Caco-2 (cell line): ENCODE data around the gene ATAD5. TPM values are rescaled to one million over a fixed set of nuclear protein-coding genes. Genes with fewer than 3 reads are reported as not detected.
A peak's percentile ranks its signal among the peaks of the same experiment; 100 is the strongest.

Source experiments
- BruUV-seq: library from RNA; stranded (reverse); fragments of 400-500 nt; replicated peaks from 2 replicates; lab custom pipeline; 2021; lab: Mats Ljungman, UMichigan
- CTCF ChIA-PET: fragments of 300-600 bp; sonication (Branson Sonifier 250); formaldehyde crosslinking; loops from one replicate; lab custom pipeline; 2022; ENCODE audit warnings: antibody characterized with exemption; lab: Charles Lee
- POLR2A ChIA-PET: fragments of 300-600 bp; sonication (Branson Sonifier 250); formaldehyde crosslinking; loops from one replicate; lab custom pipeline; 2022; ENCODE audit warnings: antibody characterized with exemption; lab: Charles Lee
- DNase-seq, 2 experiments: peaks; one replicate each; pipeline versions ENCODE4 v3.0.0 to v3.0.0-alpha.2; 2020 to 2022
- H3K27me3 ChIP-seq: replicated peaks from 2 replicates; pipeline ENCODE4 v1.6.0; 2011; ENCODE audit warnings: low read length; ENCODE audit not compliant: control insufficient read depth, insufficient read depth
- H3K36me3 ChIP-seq: 2 replicates; pipeline ENCODE4 v1.5.1; 2011; ENCODE audit warnings: low read length; ENCODE audit not compliant: control insufficient read depth, insufficient read depth
- H3K4me1 ChIP-seq: fragments of 250-450 bp; sonication (Bioruptor Pico); 2 replicates; pipeline ENCODE4 v1.5.1; 2020; ENCODE audit warnings: mild to moderate bottlenecking
- H3K4me3 ChIP-seq: 2 replicates; pipeline ENCODE4 v1.5.1; 2011; ENCODE audit warnings: low read depth, mild to moderate bottlenecking, control low read depth, low read length
- H3K9me3 ChIP-seq: fragments of 250-450 bp; sonication (Bioruptor Pico); 2 replicates; pipeline ENCODE4 v1.5.1; 2020; ENCODE audit warnings: mild to moderate bottlenecking, moderate library complexity
- H3K27ac Mint-ChIP-seq: one replicate; pipeline ENCODE4 v1.8.0; 2022; ENCODE audit warnings: mixed read lengths; ENCODE audit not compliant: unreplicated experiment
- H3K27me3 Mint-ChIP-seq: one replicate; pipeline ENCODE4 v1.8.0; 2022; ENCODE audit warnings: mixed read lengths; ENCODE audit not compliant: insufficient read depth, unreplicated experiment
- H3K36me3 Mint-ChIP-seq: one replicate; pipeline ENCODE4 v1.8.0; 2022; ENCODE audit warnings: mild to moderate bottlenecking, mixed read lengths; ENCODE audit not compliant: insufficient read depth, unreplicated experiment
- H3K4me1 Mint-ChIP-seq: one replicate; pipeline ENCODE4 v1.8.0; 2022; ENCODE audit warnings: low read depth, mixed read lengths; ENCODE audit not compliant: unreplicated experiment
- H3K4me3 Mint-ChIP-seq: one replicate; pipeline ENCODE4 v1.8.0; 2022; ENCODE audit warnings: mild to moderate bottlenecking, moderate library complexity, mixed read lengths; ENCODE audit not compliant: unreplicated experiment
- H3K9me3 Mint-ChIP-seq: one replicate; pipeline ENCODE4 v1.8.0; 2022; ENCODE audit warnings: mixed read lengths; ENCODE audit not compliant: unreplicated experiment
- intact Hi-C: fragments of 100-400 bp; cut with micrococcal nuclease; formaldehyde crosslinking; loops from one replicate; pipeline ENCODE4 v1.10.0; 2022; ENCODE audit not compliant: unreplicated experiment
- total RNA-seq: library from RNA; stranded (reverse); gene quantifications from 2 replicates; pipeline ENCODE4 v1.2.3, GENCODE V29; 2022
- TF ChIP-seq, protein P1 (sequence below), 2 experiments: fragments of 200-600 bp in 1 of 2; IDR thresholded peaks; 1 replicate in 1 of 2; 2 replicates in 1 of 2; pipeline versions ENCODE4 v1.5.1 to v1.8.0; 2011 to 2022; ENCODE audit warnings: antibody characterized with exemption in 1 of 2, control low read depth in 1 of 2, inconsistent platforms in 1 of 2, low read depth in 1 of 2, low read length in 1 of 2, mild to moderate bottlenecking in 1 of 2, moderate library complexity in 1 of 2; ENCODE audit not compliant: insufficient read depth in 1 of 2, severe bottlenecking in 1 of 2, unreplicated experiment in 1 of 2

The ATAD5 gene
- total RNA-seq, 1 experiment from 2014 or later, result 21.8 TPM

DNA sequence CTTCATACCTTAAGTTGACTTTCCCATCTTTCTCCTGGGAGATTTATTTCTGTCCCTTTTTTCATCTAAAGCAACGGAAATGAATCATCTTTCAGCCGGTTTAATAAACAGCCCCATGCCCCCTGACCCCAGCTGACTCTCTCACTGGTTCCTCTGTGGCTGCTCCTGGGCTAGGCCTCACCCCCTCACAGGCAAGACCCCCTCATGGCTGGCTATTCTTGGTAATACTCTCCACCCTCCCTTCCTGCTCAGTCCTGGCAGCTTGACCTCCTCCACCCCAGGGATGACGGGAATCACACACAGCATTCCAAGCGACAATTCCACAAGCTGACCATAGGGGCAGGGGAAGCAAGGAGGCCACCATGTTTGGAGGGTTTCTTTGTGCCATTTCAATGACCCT, 88.5 kb downstream of the ATAD5 start:
- Mint-ChIP-seq H3K27ac (no peak overlapping the region), H3K27me3 (peaks cover 14% of the 10 kb centered on the region), H3K4me3 (no peak overlapping the region), H3K9me3 (no peaks in the 10 kb centered on the region), H3K36me3 (peaks cover 6% of the 10 kb centered on the region), H3K4me1 (peaks cover 29% of the 10 kb centered on the region)
- no peaks in the 10 kb centered on the region; the same call in none of the 2 replicates for H3K27me3 ChIP-seq
- TF ChIP-seq, protein P1, sequence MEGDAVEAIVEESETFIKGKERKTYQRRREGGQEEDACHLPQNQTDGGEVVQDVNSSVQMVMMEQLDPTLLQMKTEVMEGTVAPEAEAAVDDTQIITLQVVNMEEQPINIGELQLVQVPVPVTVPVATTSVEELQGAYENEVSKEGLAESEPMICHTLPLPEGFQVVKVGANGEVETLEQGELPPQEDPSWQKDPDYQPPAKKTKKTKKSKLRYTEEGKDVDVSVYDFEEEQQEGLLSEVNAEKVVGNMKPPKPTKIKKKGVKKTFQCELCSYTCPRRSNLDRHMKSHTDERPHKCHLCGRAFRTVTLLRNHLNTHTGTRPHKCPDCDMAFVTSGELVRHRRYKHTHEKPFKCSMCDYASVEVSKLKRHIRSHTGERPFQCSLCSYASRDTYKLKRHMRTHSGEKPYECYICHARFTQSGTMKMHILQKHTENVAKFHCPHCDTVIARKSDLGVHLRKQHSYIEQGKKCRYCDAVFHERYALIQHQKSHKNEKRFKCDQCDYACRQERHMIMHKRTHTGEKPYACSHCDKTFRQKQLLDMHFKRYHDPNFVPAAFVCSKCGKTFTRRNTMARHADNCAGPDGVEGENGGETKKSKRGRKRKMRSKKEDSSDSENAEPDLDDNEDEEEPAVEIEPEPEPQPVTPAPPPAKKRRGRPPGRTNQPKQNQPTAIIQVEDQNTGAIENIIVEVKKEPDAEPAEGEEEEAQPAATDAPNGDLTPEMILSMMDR (IDR thresholded peaks at IDR 0.05; ENCODE audit: insufficient read depth in 1 of 2, low read depth in 1 of 2, low read length in 1 of 2, severe bottlenecking in 1 of 2, unreplicated experiment in 1 of 2), result no peak
- intact Hi-C loops, result loop anchor here (10.0 kb wide), 1 partner anchor 85 kb away; no protein-coding TSS in a partner anchor
- H3K36me3 ChIP-seq, result no peaks in the 10 kb centered on the region
- no peak for DNase-seq
- ChIA-PET CTCF (no interaction called here), POLR2A (no interaction called here)
- no peaks in the 10 kb centered on the region for H3K9me3 ChIP-seq
- H3K4me1 ChIP-seq, result no peaks in the 10 kb centered on the region
- no peak overlapping the region for H3K4me3 ChIP-seq
- BruUV-seq, result no TSS peak

DNA sequence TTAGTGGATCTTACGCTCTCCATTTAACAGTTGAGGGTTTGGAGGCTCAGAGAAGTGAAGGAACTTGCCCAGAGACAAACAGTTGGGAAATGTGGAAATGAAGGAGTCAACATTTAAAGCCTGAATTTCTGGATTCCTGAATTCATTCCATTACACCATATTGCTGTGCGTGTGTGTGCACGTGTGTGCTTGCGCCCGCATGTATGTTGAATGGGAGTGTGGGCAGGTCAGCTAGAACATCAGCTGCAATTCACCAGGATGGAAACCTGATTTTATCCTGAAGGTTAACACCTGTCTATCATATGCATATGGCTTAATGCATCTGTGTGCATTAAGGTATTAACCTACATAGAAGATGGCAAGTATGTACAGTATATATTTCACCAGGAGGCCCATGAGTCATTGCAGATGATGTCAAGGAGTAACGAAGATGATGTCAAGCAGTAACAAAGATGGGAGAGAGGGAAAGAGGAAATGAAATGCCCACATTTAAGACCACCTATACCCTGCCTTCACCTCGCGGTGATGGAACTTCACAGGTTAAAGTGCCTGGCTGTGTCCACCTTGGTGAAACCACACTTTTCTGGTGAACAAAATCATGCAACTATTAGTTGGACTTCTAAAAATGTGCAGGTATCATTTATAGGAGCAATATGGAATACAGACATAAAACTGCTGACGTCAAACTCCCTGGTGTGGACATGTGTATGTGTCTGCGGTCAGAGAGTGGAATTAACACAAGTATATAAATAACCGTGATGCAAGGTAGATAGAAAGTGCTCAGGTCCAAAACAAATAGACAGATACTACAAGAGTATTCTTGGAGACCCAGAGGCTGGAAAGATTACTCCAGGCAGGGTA, 89.1 kb downstream of the ATAD5 start:
- peak overlapping the region; percentile 83 for H3K4me3 Mint-ChIP-seq
- H3K36me3 ChIP-seq, result no peaks in the 10 kb centered on the region
- H3K4me1 Mint-ChIP-seq, result peaks cover 24% of the 10 kb centered on the region
- peaks cover 16% of the 10 kb centered on the region for H3K27me3 Mint-ChIP-seq
- H3K9me3 ChIP-seq, result no peaks in the 10 kb centered on the region
- H3K27ac Mint-ChIP-seq, result no peak overlapping the region
- no TSS peak for BruUV-seq
- ChIA-PET POLR2A (no interaction called here), CTCF (no interaction called here)
- H3K4me1 ChIP-seq, result no peaks in the 10 kb centered on the region
- H3K9me3 Mint-ChIP-seq, result no peaks in the 10 kb centered on the region
- peaks cover 6% of the 10 kb centered on the region for H3K36me3 Mint-ChIP-seq
- intact Hi-C loops, result loop anchor here (10.0 kb wide), 1 partner anchor 84 kb away; no protein-coding TSS in a partner anchor
- TF ChIP-seq, protein P1 (IDR thresholded peaks at IDR 0.05; ENCODE audit: insufficient read depth in 1 of 2, low read depth in 1 of 2, low read length in 1 of 2, severe bottlenecking in 1 of 2, unreplicated experiment in 1 of 2), result no peak
- no peaks in the 10 kb centered on the region; the same call in none of the 2 replicates for H3K27me3 ChIP-seq
- H3K4me3 ChIP-seq, result no peak overlapping the region
- no peak for DNase-seq

DNA sequence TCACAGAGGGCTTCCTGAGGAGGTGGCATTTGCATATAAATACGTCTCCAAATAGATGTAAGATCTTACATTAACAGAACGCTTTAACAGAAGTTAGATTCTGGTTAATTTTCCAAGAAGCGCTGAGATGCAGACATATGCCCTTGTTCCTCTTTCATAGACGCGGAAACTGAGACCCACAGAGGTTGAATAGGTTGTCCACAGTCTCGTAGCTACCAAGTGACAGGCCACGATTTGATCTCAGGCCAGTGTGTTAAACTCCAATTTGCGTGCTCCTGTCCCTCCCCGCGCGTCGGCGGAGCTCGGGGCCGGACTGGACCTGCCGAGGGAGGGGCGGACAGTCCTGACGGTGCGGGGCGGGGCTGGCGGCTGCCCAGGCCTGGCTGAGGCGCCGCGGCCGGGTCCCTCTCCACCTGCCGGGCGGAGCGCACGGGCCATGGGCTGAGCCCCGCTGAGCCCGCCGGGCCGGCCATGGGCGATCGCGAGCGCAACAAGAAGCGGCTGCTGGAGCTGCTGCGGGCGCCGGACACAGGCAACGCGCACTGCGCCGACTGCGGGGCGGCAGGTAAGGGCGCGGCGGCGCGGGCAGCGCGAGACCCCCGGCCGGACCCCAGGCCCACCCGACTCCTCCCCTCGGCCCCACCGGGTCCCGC, 89.9 kb downstream of the ATAD5 start, which contains the start of gene ADAP2:
Gene ADAP2, plus strand, starts transcription at position 402 of the 653 bp plus-strand sequence. Its CDS starts 70 bp downstream, at position 472.
- Mint-ChIP-seq H3K4me1 (peaks cover 18% of the 10 kb centered on the region), H3K27ac (peak within 1 kb of the TSS; percentile 71), H3K4me3 (peak within 1 kb of the TSS; percentile 83), H3K36me3 (peaks cover 6% of the 10 kb centered on the region), H3K9me3 (no peaks in the 10 kb centered on the region), H3K27me3 (peaks cover 16% of the 10 kb centered on the region)
- no TSS peak for BruUV-seq
- TF ChIP-seq, protein P1 (IDR thresholded peaks at IDR 0.05; ENCODE audit: insufficient read depth in 1 of 2, low read depth in 1 of 2, low read length in 1 of 2, severe bottlenecking in 1 of 2, unreplicated experiment in 1 of 2), result no peak
- intact Hi-C loops, result loop anchor here (10.0 kb wide), 1 partner anchor 83 kb away; no protein-coding TSS in a partner anchor
- Histone ChIP-seq H3K9me3 (no peaks in the 10 kb centered on the region), H3K4me1 (no peaks in the 10 kb centered on the region), H3K4me3 (peak within 1 kb of the TSS; percentile 42), H3K27me3 (no peaks in the 10 kb centered on the region; the same call in none of the 2 replicates), H3K36me3 (no peaks in the 10 kb centered on the region)
- POLR2A ChIA-PET, result interaction anchor here (0.5 to 0.6 kb wide), 2 partner anchors 97 to 807 kb away, joined by 3 to 7 read pairs; partner anchors contain the start of gene CRLF3
- CTCF ChIA-PET, result interaction anchor here (0.6 to 0.7 kb wide), 2 partner anchors 13 to 174 kb away, joined by 3 to 4 read pairs; no protein-coding TSS in a partner anchor
- DNase-seq, result peak; percentile 58 to 81
